Psoas muscle (tissue), 8 donors: ENCODE measurements around the gene PLXDC2. TPM values are rescaled to one million over a fixed set of nuclear protein-coding genes. Genes with fewer than 3 reads are reported as not detected.

Experiments used
- ATAC-seq, 4 donors: fragments of 200-7000 bp; cut with Tn5 transposase; one replicate each; pipeline ENCODE4 v1.9.1; 2020; ENCODE audit warnings: moderate library complexity in 3 of 4, mild to moderate bottlenecking in 2 of 4
- DNase-seq, 2 donors: peaks; one replicate each; pipeline ENCODE4 v3.0.0-alpha.2; 2020
- H3K27ac ChIP-seq: fragments of 200-600 bp; one replicate; pipeline ENCODE4 v1.8.0; 2022
- H3K27me3 ChIP-seq, 3 donors: fragments of 200-600 bp in 1 of 3; one replicate each; pipeline versions ENCODE4 v1.6.1 to v1.8.0; 2013 to 2022; ENCODE audit warnings: low read length in 2 of 3, mild to moderate bottlenecking in 2 of 3, moderate library complexity in 1 of 3; ENCODE audit not compliant: insufficient read depth in 3 of 3
- H3K36me3 ChIP-seq, 2 donors: fragments of 200-600 bp in 1 of 2; one replicate each; pipeline versions ENCODE4 v1.6.1 to v1.8.0; 2013 to 2022; ENCODE audit warnings: low read depth in 1 of 2, mild to moderate bottlenecking in 1 of 2, moderate library complexity in 1 of 2; ENCODE audit not compliant: insufficient read depth in 1 of 2
- H3K4me1 ChIP-seq: fragments of 200-600 bp; one replicate; pipeline ENCODE4 v1.8.0; 2022
- H3K4me3 ChIP-seq: fragments of 200-600 bp; one replicate; pipeline ENCODE4 v1.8.0; 2022; ENCODE audit warnings: mild to moderate bottlenecking
- H3K9me3 ChIP-seq: fragments of 200-600 bp; one replicate; pipeline ENCODE4 v1.8.0; 2022
- WGBS, 3 donors: extraction: QIAGEN DNeasy Blood & Tissue Kit; methylation state at CpG; one replicate each; pipeline versions ENCODE4 v1.1.6 to v1.1.7; 2013; 5-methylcytosine and 5-hydroxymethylcytosine counted together
- intact Hi-C, 2 donors: fragments of 100-400 bp; cut with DNase I; formaldehyde crosslinking; loops; one replicate each; pipeline versions ENCODE4 v1.11.0 to v1.14.2; 2022
- polyA plus RNA-seq, 3 donors: library from polyadenylated mRNA; stranded (reverse); fragments of 200-250 nt; gene quantifications; one replicate each; pipeline ENCODE4 v1.2.3, GENCODE V29; 2013
- total RNA-seq, 4 donors: library from RNA; stranded (reverse); fragmentation: NEBNext Ultra II Directional in 2 of 4; extraction: Animal tissue kit (Norgen Biotek cat#: 25700) in 2 of 4; gene quantifications; one replicate each; pipeline versions ENCODE4 v1.2.1 to v1.2.4, GENCODE V29; 2021 to 2023
- TF ChIP-seq, protein P1 (sequence below): fragments of 200-600 bp; IDR thresholded peaks from one replicate; pipeline ENCODE4 v1.8.0; 2022; ENCODE audit warnings: antibody characterized with exemption
- donor health status: healthy with polysubstance abuse.
- donor health status: DM: no; HTN: no; CAD: no; lungs with moderate emphysema.
- donor health status: Bipolar disorder and iron deficiency.
- donor health status: healthy.
- donor health status: DM: yes; HTN: yes; CAD: no.
- donor health status: DM: no; HTN: no; CAD: no.
- donor health status: DM: no; HTN: no; CAD: no.
- donor health status: DM: yes; HTN: yes; CAD: no.

Gene PLXDC2
- total and polyA plus RNA-seq, 7 donors, result 2.3 to 21.4 (median 9.2) TPM

DNA sequence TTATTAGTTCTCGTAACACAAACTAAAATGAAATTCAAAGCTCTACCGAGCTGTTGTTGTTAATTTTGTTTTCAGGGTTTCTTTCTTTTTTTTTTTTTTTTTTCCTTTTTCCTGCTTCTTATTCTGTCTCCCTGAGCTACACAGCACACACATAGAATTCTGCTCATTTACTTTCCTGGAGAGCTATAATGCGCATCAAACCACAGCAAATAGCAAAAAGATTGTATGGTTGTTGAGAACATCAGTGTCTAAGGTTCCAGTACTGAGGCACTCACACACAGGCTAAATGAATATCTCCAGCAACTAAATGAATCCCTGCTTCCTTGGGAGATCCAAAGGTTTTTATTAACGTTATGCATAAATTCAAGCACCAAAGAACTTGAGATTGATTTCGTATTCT, 418.3 kb downstream of the PLXDC2 start:
- intact Hi-C loops, result no loop called here
- Histone ChIP-seq H3K9me3 (no peaks in the 10 kb centered on the region), H3K36me3 (no peaks in the 10 kb centered on the region), H3K4me3 (no peak overlapping the region), H3K27me3 (no peaks in the 10 kb centered on the region), H3K4me1 (no peaks in the 10 kb centered on the region), H3K27ac (no peak overlapping the region)
- TF ChIP-seq, protein P1, sequence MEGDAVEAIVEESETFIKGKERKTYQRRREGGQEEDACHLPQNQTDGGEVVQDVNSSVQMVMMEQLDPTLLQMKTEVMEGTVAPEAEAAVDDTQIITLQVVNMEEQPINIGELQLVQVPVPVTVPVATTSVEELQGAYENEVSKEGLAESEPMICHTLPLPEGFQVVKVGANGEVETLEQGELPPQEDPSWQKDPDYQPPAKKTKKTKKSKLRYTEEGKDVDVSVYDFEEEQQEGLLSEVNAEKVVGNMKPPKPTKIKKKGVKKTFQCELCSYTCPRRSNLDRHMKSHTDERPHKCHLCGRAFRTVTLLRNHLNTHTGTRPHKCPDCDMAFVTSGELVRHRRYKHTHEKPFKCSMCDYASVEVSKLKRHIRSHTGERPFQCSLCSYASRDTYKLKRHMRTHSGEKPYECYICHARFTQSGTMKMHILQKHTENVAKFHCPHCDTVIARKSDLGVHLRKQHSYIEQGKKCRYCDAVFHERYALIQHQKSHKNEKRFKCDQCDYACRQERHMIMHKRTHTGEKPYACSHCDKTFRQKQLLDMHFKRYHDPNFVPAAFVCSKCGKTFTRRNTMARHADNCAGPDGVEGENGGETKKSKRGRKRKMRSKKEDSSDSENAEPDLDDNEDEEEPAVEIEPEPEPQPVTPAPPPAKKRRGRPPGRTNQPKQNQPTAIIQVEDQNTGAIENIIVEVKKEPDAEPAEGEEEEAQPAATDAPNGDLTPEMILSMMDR, result no peak
- WGBS, 3 donors, result 94 to 96% (median 96%) methylated on average over 5 of the region's 5 CpGs
- ATAC-seq, result no peak
- no peak for DNase-seq

DNA sequence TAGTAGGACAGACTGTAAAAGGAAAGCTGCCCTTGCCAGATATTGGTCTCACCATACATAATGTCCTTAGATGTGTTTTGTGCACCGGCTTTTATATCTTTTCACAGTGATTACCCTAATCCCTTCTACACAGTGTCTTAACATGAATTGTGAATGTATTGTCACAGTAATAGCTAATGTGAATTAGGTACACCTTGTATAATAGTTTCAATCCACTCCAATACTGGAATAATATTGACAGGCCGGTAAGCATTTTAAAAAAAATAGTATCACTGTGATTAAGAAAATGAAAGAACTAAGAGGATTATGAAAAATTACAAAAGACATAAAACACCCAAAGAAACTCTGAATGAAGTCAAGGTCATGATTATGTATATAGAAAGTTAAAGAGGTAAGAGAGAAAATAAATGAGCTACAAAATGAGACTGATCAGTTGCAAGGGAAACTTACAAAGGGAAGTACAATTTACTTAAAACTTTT, 420.9 kb downstream of the PLXDC2 start:
- DNase-seq (no peak), ATAC-seq (no peak)
- Histone ChIP-seq H3K27me3 (no peaks in the 10 kb centered on the region), H3K4me3 (no peak overlapping the region), H3K4me1 (no peaks in the 10 kb centered on the region), H3K9me3 (no peaks in the 10 kb centered on the region), H3K27ac (no peak overlapping the region), H3K36me3 (no peaks in the 10 kb centered on the region)
- intact Hi-C loops, result no loop called here
- TF ChIP-seq, protein P1, result no peak
- WGBS, 3 donors, result 58 to 67% (median 66%) methylated on average over 2 of the region's 2 CpGs

DNA sequence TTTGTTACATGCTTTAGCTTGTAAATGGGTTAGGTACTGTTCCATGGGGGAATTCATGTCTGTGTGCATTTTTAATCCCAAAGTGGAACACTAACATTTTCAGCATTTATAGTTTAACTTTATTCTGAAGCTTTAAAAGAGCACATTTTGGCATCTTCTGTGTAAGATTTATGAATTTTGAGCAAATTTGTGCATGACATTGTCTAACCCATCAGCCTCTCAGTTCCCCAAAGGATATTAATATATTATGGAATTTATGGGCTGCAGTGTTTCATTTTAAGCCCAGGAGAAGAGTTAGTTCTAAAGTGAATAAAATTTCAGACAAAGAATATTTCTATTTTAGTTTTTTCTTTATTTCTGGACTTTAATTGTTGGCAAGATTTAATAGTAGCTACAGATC, 421.4 kb downstream of the PLXDC2 start:
- H3K36me3 ChIP-seq, result no peaks in the 10 kb centered on the region
- H3K27ac ChIP-seq, result no peak overlapping the region
- ATAC-seq (no peak), DNase-seq (no peak)
- no peak overlapping the region for H3K4me3 ChIP-seq
- H3K27me3 ChIP-seq, result no peaks in the 10 kb centered on the region
- intact Hi-C loops, result no loop called here
- TF ChIP-seq, protein P1, result no peak
- H3K9me3 ChIP-seq, result no peaks in the 10 kb centered on the region
- H3K4me1 ChIP-seq, result no peaks in the 10 kb centered on the region

DNA sequence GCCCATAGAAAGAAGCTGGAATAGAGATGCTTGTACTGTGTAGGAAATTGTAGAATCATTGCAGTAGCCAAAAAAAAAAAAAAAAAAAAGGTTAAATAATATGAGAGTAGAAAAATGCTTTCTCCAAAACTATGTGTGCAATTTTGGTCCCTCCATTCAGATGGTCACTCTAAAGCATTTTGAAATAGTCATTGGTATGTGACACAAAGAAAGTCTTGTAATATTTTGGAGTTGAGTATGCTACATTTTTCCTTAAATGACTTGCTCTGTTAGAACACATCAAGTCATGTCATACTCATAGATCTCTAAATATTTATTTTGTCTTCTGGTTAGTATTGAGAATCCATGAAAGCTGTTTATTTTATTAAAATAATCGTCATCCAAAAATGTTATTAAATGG, 424.4 kb downstream of the PLXDC2 start:
- 40 to 65% (median 43%) methylated on average over 1 of the region's 1 CpG for WGBS, 3 donors
- H3K27ac ChIP-seq, result no peak overlapping the region
- DNase-seq (no peak), ATAC-seq (no peak)
- TF ChIP-seq, protein P1, result no peak
- H3K9me3 ChIP-seq, result no peaks in the 10 kb centered on the region
- no peak overlapping the region for H3K4me3 ChIP-seq
- peaks cover 0 to 8% of the 10 kb centered on the region in 2 donors for H3K36me3 ChIP-seq
- intact Hi-C loops, result no loop called here
- H3K27me3 ChIP-seq, result no peaks in the 10 kb centered on the region
- H3K4me1 ChIP-seq, result no peaks in the 10 kb centered on the region

DNA sequence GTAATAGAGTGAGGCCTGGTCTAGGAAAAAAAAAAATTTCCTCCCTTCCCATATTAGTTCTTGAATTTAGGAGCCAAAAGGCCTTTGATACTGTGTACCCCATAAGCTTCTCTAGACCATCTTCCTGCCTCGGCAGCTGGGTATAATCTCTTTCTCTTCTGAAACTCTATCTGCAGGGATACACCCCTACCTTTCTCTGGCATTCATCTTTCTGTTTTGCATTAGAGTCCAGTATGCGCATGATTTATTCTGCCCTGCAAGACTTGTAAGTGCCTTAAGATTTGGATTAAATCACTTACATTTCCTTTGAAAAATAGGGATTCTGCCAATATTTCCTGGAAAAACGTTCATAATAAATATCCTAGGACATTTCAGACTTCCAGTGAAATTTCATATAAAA, 431.2 kb downstream of the PLXDC2 start:
- TF ChIP-seq, protein P1, result no peak
- intact Hi-C loops, result no loop called here
- WGBS, 3 donors, result 60 to 74% (median 66%) methylated on average over 3 of the region's 3 CpGs
- Histone ChIP-seq H3K27me3 (no peaks in the 10 kb centered on the region), H3K4me1 (no peaks in the 10 kb centered on the region), H3K36me3 (peaks cover 0 to 20% of the 10 kb centered on the region in 2 donors), H3K4me3 (no peak overlapping the region), H3K27ac (no peak overlapping the region), H3K9me3 (no peaks in the 10 kb centered on the region)
- no peak for ATAC-seq
- no peak for DNase-seq
